ENCODE measurements around the gene NTN1.

DNA sequence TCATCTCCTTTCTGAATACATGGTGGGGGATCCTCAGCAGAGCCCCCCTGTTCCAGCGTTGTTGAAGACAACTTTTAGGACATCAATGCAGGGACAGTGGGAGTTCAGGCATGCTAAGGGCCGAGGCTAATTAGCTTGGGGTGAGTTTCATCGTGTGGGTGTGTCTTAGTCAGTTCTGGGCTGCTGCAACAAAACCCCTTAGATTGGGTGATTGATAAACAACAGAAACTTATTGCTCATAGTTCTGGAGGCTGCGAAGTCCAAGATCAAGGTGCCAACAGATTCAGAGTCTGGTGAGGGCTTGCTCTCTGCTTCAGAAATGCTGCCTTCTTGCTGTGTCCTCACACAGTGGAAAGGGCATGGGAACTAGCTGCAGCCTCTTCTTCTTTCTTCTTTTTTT, 214.0 kb downstream of the NTN1 start:
- TF ChIP-seq CEBPB (IDR thresholded peaks at IDR 0.05; ENCODE audit: low read depth) (no peak), ELF1 (IDR thresholded peaks at IDR 0.05; ENCODE audit: borderline replicate concordance, low read depth) (no peak), POLR2A (IDR thresholded peaks at IDR 0.05; ENCODE audit: borderline replicate concordance, extremely low read depth, insufficient read depth, insufficient read length) (no peak), ZNF274 (IDR thresholded peaks at IDR 0.05; ENCODE audit: low read depth, low read length) (no peak)
- TF ChIP-seq, protein P1, sequence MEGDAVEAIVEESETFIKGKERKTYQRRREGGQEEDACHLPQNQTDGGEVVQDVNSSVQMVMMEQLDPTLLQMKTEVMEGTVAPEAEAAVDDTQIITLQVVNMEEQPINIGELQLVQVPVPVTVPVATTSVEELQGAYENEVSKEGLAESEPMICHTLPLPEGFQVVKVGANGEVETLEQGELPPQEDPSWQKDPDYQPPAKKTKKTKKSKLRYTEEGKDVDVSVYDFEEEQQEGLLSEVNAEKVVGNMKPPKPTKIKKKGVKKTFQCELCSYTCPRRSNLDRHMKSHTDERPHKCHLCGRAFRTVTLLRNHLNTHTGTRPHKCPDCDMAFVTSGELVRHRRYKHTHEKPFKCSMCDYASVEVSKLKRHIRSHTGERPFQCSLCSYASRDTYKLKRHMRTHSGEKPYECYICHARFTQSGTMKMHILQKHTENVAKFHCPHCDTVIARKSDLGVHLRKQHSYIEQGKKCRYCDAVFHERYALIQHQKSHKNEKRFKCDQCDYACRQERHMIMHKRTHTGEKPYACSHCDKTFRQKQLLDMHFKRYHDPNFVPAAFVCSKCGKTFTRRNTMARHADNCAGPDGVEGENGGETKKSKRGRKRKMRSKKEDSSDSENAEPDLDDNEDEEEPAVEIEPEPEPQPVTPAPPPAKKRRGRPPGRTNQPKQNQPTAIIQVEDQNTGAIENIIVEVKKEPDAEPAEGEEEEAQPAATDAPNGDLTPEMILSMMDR (IDR thresholded peaks at IDR 0.05 in 2 of 3, conservative IDR thresholded peaks at IDR 0.05 in 1 of 3; ENCODE audit: borderline replicate concordance in 1 of 3, insufficient read depth in 1 of 3, low read depth in 2 of 3, low read length in 2 of 3), result no peak
- TF ChIP-seq, protein P2, sequence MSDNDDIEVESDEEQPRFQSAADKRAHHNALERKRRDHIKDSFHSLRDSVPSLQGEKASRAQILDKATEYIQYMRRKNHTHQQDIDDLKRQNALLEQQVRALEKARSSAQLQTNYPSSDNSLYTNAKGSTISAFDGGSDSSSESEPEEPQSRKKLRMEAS (IDR thresholded peaks at IDR 0.05), result no peak
- TF ChIP-seq, protein P3, sequence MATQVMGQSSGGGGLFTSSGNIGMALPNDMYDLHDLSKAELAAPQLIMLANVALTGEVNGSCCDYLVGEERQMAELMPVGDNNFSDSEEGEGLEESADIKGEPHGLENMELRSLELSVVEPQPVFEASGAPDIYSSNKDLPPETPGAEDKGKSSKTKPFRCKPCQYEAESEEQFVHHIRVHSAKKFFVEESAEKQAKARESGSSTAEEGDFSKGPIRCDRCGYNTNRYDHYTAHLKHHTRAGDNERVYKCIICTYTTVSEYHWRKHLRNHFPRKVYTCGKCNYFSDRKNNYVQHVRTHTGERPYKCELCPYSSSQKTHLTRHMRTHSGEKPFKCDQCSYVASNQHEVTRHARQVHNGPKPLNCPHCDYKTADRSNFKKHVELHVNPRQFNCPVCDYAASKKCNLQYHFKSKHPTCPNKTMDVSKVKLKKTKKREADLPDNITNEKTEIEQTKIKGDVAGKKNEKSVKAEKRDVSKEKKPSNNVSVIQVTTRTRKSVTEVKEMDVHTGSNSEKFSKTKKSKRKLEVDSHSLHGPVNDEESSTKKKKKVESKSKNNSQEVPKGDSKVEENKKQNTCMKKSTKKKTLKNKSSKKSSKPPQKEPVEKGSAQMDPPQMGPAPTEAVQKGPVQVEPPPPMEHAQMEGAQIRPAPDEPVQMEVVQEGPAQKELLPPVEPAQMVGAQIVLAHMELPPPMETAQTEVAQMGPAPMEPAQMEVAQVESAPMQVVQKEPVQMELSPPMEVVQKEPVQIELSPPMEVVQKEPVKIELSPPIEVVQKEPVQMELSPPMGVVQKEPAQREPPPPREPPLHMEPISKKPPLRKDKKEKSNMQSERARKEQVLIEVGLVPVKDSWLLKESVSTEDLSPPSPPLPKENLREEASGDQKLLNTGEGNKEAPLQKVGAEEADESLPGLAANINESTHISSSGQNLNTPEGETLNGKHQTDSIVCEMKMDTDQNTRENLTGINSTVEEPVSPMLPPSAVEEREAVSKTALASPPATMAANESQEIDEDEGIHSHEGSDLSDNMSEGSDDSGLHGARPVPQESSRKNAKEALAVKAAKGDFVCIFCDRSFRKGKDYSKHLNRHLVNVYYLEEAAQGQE (IDR thresholded peaks at IDR 0.05; ENCODE audit: low read depth), result no peak

All from HCT116 (cell line).